Type B pancreatic cell (in vitro differentiated cells): ENCODE data around the gene GUCY2C. TPM values are rescaled to one million over a fixed set of nuclear protein-coding genes. Genes with fewer than 3 reads are reported as not detected.

ENCODE experiments used
- DNase-seq: peaks from one replicate; pipeline ENCODE4 v3.0.0; 2021; ENCODE audit warnings: mixed read lengths; ENCODE audit not compliant: unreplicated experiment; ENCODE audit errors: extremely low spot score
- H3K27ac Mint-ChIP-seq: 2 replicates; pipeline ENCODE4 v1.8.0; 2021; ENCODE audit warnings: mild to moderate bottlenecking, mixed read lengths
- H3K27me3 Mint-ChIP-seq: 2 replicates; pipeline ENCODE4 v1.8.0; 2021; ENCODE audit warnings: mixed read lengths
- H3K36me3 Mint-ChIP-seq: 2 replicates; pipeline ENCODE4 v1.8.0; 2021; ENCODE audit warnings: mixed read lengths
- H3K4me1 Mint-ChIP-seq: one replicate; pipeline ENCODE4 v1.8.0; 2021; ENCODE audit warnings: mixed read lengths; ENCODE audit not compliant: unreplicated experiment
- H3K4me3 Mint-ChIP-seq: 2 replicates; pipeline ENCODE4 v1.8.0; 2021; ENCODE audit warnings: mild to moderate bottlenecking, mixed read lengths
- H3K9me3 Mint-ChIP-seq: 2 replicates; pipeline ENCODE4 v1.8.0; 2021; ENCODE audit warnings: mixed read lengths
- total RNA-seq: library from RNA; stranded (reverse); gene quantifications from 2 replicates; pipeline ENCODE4 v1.2.1, GENCODE V29; 2021; ENCODE audit warnings: low replicate concordance
- TF ChIP-seq, protein P1 (sequence below): fragments of 200-600 bp; sonication (generic); conservative IDR thresholded peaks from 2 replicates; pipeline ENCODE4 v1.5.0; 2021; ENCODE audit warnings: antibody characterized with exemption, mild to moderate bottlenecking

Gene GUCY2C
- total RNA-seq, 1 donor from 2014 or later = 2.1 TPM

- Mint-ChIP-seq H3K27ac (no peak overlapping the region), H3K4me1 (no peaks in the 10 kb centered on the region), H3K36me3 (peaks cover 4% of the 10 kb centered on the region), H3K4me3 (no peak overlapping the region), H3K9me3 (peaks cover 10% of the 10 kb centered on the region), H3K27me3 (no peaks in the 10 kb centered on the region)
- TF ChIP-seq, protein P1, sequence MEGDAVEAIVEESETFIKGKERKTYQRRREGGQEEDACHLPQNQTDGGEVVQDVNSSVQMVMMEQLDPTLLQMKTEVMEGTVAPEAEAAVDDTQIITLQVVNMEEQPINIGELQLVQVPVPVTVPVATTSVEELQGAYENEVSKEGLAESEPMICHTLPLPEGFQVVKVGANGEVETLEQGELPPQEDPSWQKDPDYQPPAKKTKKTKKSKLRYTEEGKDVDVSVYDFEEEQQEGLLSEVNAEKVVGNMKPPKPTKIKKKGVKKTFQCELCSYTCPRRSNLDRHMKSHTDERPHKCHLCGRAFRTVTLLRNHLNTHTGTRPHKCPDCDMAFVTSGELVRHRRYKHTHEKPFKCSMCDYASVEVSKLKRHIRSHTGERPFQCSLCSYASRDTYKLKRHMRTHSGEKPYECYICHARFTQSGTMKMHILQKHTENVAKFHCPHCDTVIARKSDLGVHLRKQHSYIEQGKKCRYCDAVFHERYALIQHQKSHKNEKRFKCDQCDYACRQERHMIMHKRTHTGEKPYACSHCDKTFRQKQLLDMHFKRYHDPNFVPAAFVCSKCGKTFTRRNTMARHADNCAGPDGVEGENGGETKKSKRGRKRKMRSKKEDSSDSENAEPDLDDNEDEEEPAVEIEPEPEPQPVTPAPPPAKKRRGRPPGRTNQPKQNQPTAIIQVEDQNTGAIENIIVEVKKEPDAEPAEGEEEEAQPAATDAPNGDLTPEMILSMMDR = no peak
- no peak for DNase-seq
These were observed 94.5 kb downstream of the GUCY2C start for GRCh38 chr12:14601692-14602478.

GRCh38 chr12:14597480-14597879, 98.9 kb downstream of the GUCY2C start:
- Mint-ChIP-seq H3K4me1 (no peaks in the 10 kb centered on the region), H3K9me3 (peaks cover 5% of the 10 kb centered on the region), H3K27ac (no peak overlapping the region), H3K36me3 (no peaks in the 10 kb centered on the region), H3K27me3 (peaks cover 2% of the 10 kb centered on the region), H3K4me3 (no peak overlapping the region)
- no peak for DNase-seq
- TF ChIP-seq, protein P1 = no peak

GRCh38 chr12:14591719-14592118, 104.7 kb downstream of the GUCY2C start:
- no peak overlapping the region for H3K4me3 Mint-ChIP-seq
- no peaks in the 10 kb centered on the region for H3K4me1 Mint-ChIP-seq
- H3K27me3 Mint-ChIP-seq = peaks cover 3% of the 10 kb centered on the region
- H3K9me3 Mint-ChIP-seq = peaks cover 4% of the 10 kb centered on the region
- no peak overlapping the region for H3K27ac Mint-ChIP-seq
- DNase-seq = no peak
- no peaks in the 10 kb centered on the region for H3K36me3 Mint-ChIP-seq
- TF ChIP-seq, protein P1 = no peak

DNA sequence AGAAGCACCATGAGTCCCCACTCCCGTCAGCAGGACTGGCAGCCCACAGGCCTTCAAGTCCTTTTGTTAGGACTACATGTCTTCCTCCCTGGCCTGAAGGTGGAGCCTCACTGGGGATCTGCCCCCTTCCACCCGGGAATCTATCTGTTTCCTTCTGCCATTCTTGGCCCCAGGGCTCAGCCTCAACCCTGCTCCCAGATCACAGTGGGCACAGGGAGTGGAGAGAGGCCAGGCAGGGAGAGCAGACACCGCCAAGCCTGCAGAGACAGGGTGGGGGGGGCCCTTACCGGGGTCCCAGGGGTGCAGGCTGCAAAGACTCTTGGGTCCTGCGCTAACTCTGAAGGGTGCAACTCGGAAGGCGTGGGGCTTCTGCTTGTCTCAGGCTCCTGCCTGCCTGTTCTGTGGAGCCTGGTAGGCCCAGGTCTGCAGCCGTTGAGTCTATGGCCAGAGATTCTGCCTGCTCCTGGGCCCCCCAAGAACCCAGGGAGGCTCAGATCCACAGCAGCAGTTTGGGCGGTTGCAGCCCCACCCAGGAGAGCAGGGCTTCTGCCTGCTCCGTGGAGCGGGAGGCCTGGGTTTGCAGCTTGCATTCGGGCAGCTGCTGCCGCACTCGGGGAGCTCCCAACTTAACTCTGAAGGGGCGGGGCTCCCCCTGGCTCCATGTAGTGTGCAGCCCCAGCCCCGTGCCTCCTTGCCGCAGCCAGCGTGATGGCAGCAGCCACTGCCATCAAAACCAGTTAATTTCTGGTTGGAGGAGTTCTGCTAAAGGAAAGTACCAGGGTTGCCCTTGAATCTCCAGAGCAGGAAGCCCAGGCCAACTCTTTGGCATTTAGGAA, 107.0 kb downstream of the GUCY2C start:
- Mint-ChIP-seq H3K27ac (no peak overlapping the region), H3K36me3 (no peaks in the 10 kb centered on the region), H3K4me1 (no peaks in the 10 kb centered on the region), H3K27me3 (peaks cover 3% of the 10 kb centered on the region), H3K9me3 (no peaks in the 10 kb centered on the region), H3K4me3 (no peak overlapping the region)
- DNase-seq = no peak
- TF ChIP-seq, protein P1 = no peak

DNA sequence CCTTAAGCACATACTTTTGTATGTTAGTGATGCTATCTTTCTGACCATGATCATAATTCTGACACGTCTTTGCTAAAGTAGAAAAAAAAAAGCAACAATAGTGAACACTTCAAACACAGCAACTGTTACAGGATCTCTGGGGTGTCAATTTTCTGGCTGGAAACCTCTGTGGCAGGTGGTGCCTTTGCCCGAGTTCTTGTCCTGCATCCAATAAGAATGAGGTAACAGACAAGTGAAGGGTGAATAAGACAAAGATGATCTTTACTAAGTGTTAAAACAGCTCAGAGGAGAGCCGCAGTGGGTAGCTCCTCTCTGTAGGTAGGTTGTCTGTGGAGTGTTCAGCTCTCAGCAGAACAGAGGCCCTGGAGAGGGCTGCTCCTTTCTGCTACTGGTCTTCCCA, 107.8 kb downstream of the GUCY2C start:
- H3K4me1 Mint-ChIP-seq = no peaks in the 10 kb centered on the region
- H3K27me3 Mint-ChIP-seq = peaks cover 3% of the 10 kb centered on the region
- H3K9me3 Mint-ChIP-seq = no peaks in the 10 kb centered on the region
- TF ChIP-seq, protein P1 = no peak
- no peak overlapping the region for H3K4me3 Mint-ChIP-seq
- DNase-seq = no peak
- H3K36me3 Mint-ChIP-seq = no peaks in the 10 kb centered on the region
- no peak overlapping the region for H3K27ac Mint-ChIP-seq
